Measurements from ENCODE around the gene ZNF341.

The ZNF341 gene

GRCh38 chr20:33815671-33816070, 83.9 kb downstream of the ZNF341 start:
- Histone ChIP-seq H3K4me3 (ENCODE audit: low read length) (no peak overlapping the region), H3K4me2 (ENCODE audit: low read length) (no peak overlapping the region), H3K79me2 (ENCODE audit: low read length) (peaks cover 95% of the 10 kb centered on the region), H4K20me1 (ENCODE audit: insufficient read depth, low read length) (peaks cover 75% of the 10 kb centered on the region), H2AFZ (ENCODE audit: low read depth, low read length) (no peak overlapping the region), H3K27ac (ENCODE audit: low read length) (no peak overlapping the region), H3K27me3 (ENCODE audit: low read depth, low read length) (no peaks in the 10 kb centered on the region), H3K9ac (ENCODE audit: low read length) (no peak overlapping the region), H3K4me1 (ENCODE audit: low read length) (peaks cover 35% of the 10 kb centered on the region), H3K36me3 (replicated peaks; ENCODE audit: low read depth, low read length) (peaks cover 40% of the 10 kb centered on the region), H3K9me3 (ENCODE audit: insufficient read depth, low read length) (no peaks in the 10 kb centered on the region)
- TF ChIP-seq EZH2phosphoT487 (IDR thresholded peaks at IDR 0.05; ENCODE audit: low read depth): no peak
- no peak for TF ChIP-seq CTCF (IDR thresholded peaks at IDR 0.05; ENCODE audit: low read depth, low read length)

- H3K9ac ChIP-seq (ENCODE audit: low read length): no peak overlapping the region
- H3K4me3 ChIP-seq (ENCODE audit: low read length): no peak overlapping the region
- peaks cover 34% of the 10 kb centered on the region for H3K4me1 ChIP-seq (ENCODE audit: low read length)
- no peak overlapping the region for H3K27ac ChIP-seq (ENCODE audit: low read length)
- no peaks in the 10 kb centered on the region for H3K27me3 ChIP-seq (ENCODE audit: low read depth, low read length)
- TF ChIP-seq EZH2phosphoT487 (IDR thresholded peaks at IDR 0.05; ENCODE audit: low read depth): no peak
- no peak for TF ChIP-seq CTCF (IDR thresholded peaks at IDR 0.05; ENCODE audit: low read depth, low read length)
- no peak overlapping the region for H2AFZ ChIP-seq (ENCODE audit: low read depth, low read length)
- peaks cover 99% of the 10 kb centered on the region for H3K79me2 ChIP-seq (ENCODE audit: low read length)
- peaks cover 40% of the 10 kb centered on the region for H3K36me3 ChIP-seq (replicated peaks; ENCODE audit: low read depth, low read length)
- H4K20me1 ChIP-seq (ENCODE audit: insufficient read depth, low read length): peaks cover 75% of the 10 kb centered on the region
- H3K4me2 ChIP-seq (ENCODE audit: low read length): no peak overlapping the region
- H3K9me3 ChIP-seq (ENCODE audit: insufficient read depth, low read length): no peaks in the 10 kb centered on the region
These were observed 84.4 kb downstream of the ZNF341 start for GRCh38 chr20:33816191-33816590.

GRCh38 chr20:33817411-33817810, 85.6 kb downstream of the ZNF341 start:
- H3K4me1 ChIP-seq (ENCODE audit: low read length): peaks cover 32% of the 10 kb centered on the region
- no peak overlapping the region for H2AFZ ChIP-seq (ENCODE audit: low read depth, low read length)
- no peak overlapping the region for H3K4me3 ChIP-seq (ENCODE audit: low read length)
- H3K4me2 ChIP-seq (ENCODE audit: low read length): no peak overlapping the region
- TF ChIP-seq CTCF (IDR thresholded peaks at IDR 0.05; ENCODE audit: low read depth, low read length): no peak
- TF ChIP-seq EZH2phosphoT487 (IDR thresholded peaks at IDR 0.05; ENCODE audit: low read depth): no peak
- no peaks in the 10 kb centered on the region for H3K27me3 ChIP-seq (ENCODE audit: low read depth, low read length)
- H3K9me3 ChIP-seq (ENCODE audit: insufficient read depth, low read length): no peaks in the 10 kb centered on the region
- H4K20me1 ChIP-seq (ENCODE audit: insufficient read depth, low read length): peaks cover 78% of the 10 kb centered on the region
- no peak overlapping the region for H3K27ac ChIP-seq (ENCODE audit: low read length)
- H3K36me3 ChIP-seq (replicated peaks; ENCODE audit: low read depth, low read length): peaks cover 40% of the 10 kb centered on the region
- H3K79me2 ChIP-seq (ENCODE audit: low read length): peaks cover 98% of the 10 kb centered on the region
- H3K9ac ChIP-seq (ENCODE audit: low read length): no peak overlapping the region

GRCh38 chr20:33819456-33819855, 87.7 kb downstream of the ZNF341 start:
- H3K36me3 ChIP-seq (replicated peaks; ENCODE audit: low read depth, low read length): peaks cover 41% of the 10 kb centered on the region
- H4K20me1 ChIP-seq (ENCODE audit: insufficient read depth, low read length): peaks cover 75% of the 10 kb centered on the region

More at GRCh38 chr20:33819456-33819855, 87.7 kb downstream of the ZNF341 start:
- H3K27me3 ChIP-seq (ENCODE audit: low read depth, low read length): no peaks in the 10 kb centered on the region
- H3K4me3 ChIP-seq (ENCODE audit: low read length): no peak overlapping the region
- peaks cover 94% of the 10 kb centered on the region for H3K79me2 ChIP-seq (ENCODE audit: low read length)
- TF ChIP-seq EZH2phosphoT487 (IDR thresholded peaks at IDR 0.05; ENCODE audit: low read depth): no peak
- no peak for TF ChIP-seq CTCF (IDR thresholded peaks at IDR 0.05; ENCODE audit: low read depth, low read length)
- peaks cover 22% of the 10 kb centered on the region for H3K4me1 ChIP-seq (ENCODE audit: low read length)
- H3K4me2 ChIP-seq (ENCODE audit: low read length): peak overlapping the region; percentile 2; the same call in 1 of the 2 replicates
- no peak overlapping the region for H2AFZ ChIP-seq (ENCODE audit: low read depth, low read length)
- no peak overlapping the region for H3K27ac ChIP-seq (ENCODE audit: low read length)
- H3K9me3 ChIP-seq (ENCODE audit: insufficient read depth, low read length): no peaks in the 10 kb centered on the region
- no peak overlapping the region for H3K9ac ChIP-seq (ENCODE audit: low read length)
